WTC11 (cell line): Measurements from ENCODE around the gene CDH18. TPM values are rescaled to one million over a fixed set of nuclear protein-coding genes. Genes with fewer than 3 reads are reported as not detected.

ENCODE experiments used
- ATAC-seq: fragments of 200-7000 bp; cut with Tn5 transposase; 2 replicates; pipeline ENCODE4 v1.10.0; 2021; ENCODE audit warnings: mild to moderate bottlenecking, moderate library complexity
- CTCF ChIA-PET: fragments of 300-600 bp; sonication (Branson Sonifier 250); formaldehyde crosslinking; loops from one replicate; lab custom pipeline; 2021; ENCODE audit warnings: antibody characterized with exemption; lab: Charles Lee
- POLR2A ChIA-PET: fragments of 350-600 bp; sonication (Branson Sonifier 250); formaldehyde crosslinking; loops from one replicate; lab custom pipeline; 2021; ENCODE audit warnings: antibody characterized with exemption; lab: Charles Lee
- DNase-seq: peaks from one replicate; pipeline ENCODE4 v3.0.0; 2021; ENCODE audit warnings: low spot score
- H3K27ac Mint-ChIP-seq: 2 replicates; pipeline ENCODE4 v1.8.0; 2021; ENCODE audit warnings: mixed read lengths
- H3K27me3 Mint-ChIP-seq: 2 replicates; pipeline ENCODE4 v1.8.0; 2021; ENCODE audit warnings: low read depth, mild to moderate bottlenecking, moderate library complexity, mixed read lengths
- H3K36me3 Mint-ChIP-seq: 2 replicates; pipeline ENCODE4 v1.8.0; 2021; ENCODE audit warnings: mixed read lengths
- H3K4me1 Mint-ChIP-seq: 2 replicates; pipeline ENCODE4 v1.8.0; 2022; ENCODE audit warnings: mixed read lengths
- H3K4me3 Mint-ChIP-seq: 2 replicates; pipeline ENCODE4 v1.8.0; 2021; ENCODE audit warnings: mild to moderate bottlenecking, moderate library complexity, mixed read lengths
- H3K9me3 Mint-ChIP-seq: 2 replicates; pipeline ENCODE4 v1.8.0; 2021; ENCODE audit warnings: mixed read lengths
- ATF1 ChIP-seq: sonication (generic); formaldehyde crosslinking; IDR thresholded peaks from 2 replicates; pipeline ENCODE4 v1.8.1; 2023; ENCODE audit warnings: mild to moderate bottlenecking, moderate library complexity, missing genetic modification reagents
- CREB1 ChIP-seq: sonication (generic); formaldehyde crosslinking; IDR thresholded peaks from 2 replicates; pipeline ENCODE4 v1.8.0; 2023; ENCODE audit warnings: mild to moderate bottlenecking, missing genetic modification reagents
- FOXJ3 ChIP-seq: sonication (generic); formaldehyde crosslinking; IDR thresholded peaks from 2 replicates; pipeline ENCODE4 v1.9.0; 2021; ENCODE audit warnings: missing genetic modification reagents, mild to moderate bottlenecking, borderline replicate concordance
- FOXP1 ChIP-seq: sonication (generic); formaldehyde crosslinking; IDR thresholded peaks from 2 replicates; pipeline ENCODE4 v1.8.0; 2022; ENCODE audit warnings: missing genetic modification reagents, mild to moderate bottlenecking, moderate library complexity, borderline replicate concordance
- MYBL2 ChIP-seq: sonication (generic); formaldehyde crosslinking; IDR thresholded peaks from 2 replicates; pipeline ENCODE4 v1.8.1; 2023; ENCODE audit warnings: mild to moderate bottlenecking, moderate library complexity, missing genetic modification reagents
- NFATC4 ChIP-seq: fragments of 250-450 bp; sonication (Bioruptor Pico); IDR thresholded peaks from 2 replicates; pipeline ENCODE4 v1.9.0; 2021; ENCODE audit warnings: mild to moderate bottlenecking
- NFE2L1 ChIP-seq: sonication (generic); formaldehyde crosslinking; IDR thresholded peaks from 2 replicates; pipeline ENCODE4 v1.8.1; 2023; ENCODE audit warnings: missing genetic modification reagents
- TEAD1 ChIP-seq: sonication (generic); formaldehyde crosslinking; IDR thresholded peaks from 2 replicates; pipeline ENCODE4 v1.8.0; 2022; ENCODE audit warnings: mild to moderate bottlenecking, missing genetic modification reagents
- TP53 ChIP-seq: sonication (generic); formaldehyde crosslinking; IDR thresholded peaks from 2 replicates; pipeline ENCODE4 v1.8.1; 2023; ENCODE audit warnings: mild to moderate bottlenecking, missing genetic modification reagents
- ZNF121 ChIP-seq: sonication (generic); formaldehyde crosslinking; IDR thresholded peaks from 2 replicates; pipeline ENCODE4 v1.8.0; 2023; ENCODE audit warnings: missing genetic modification reagents
- ZNF138 ChIP-seq: sonication (generic); formaldehyde crosslinking; conservative IDR thresholded peaks from 2 replicates; pipeline ENCODE4 v1.8.1; 2022; ENCODE audit warnings: mild to moderate bottlenecking, moderate library complexity, missing genetic modification reagents
- total RNA-seq: library from RNA; stranded (reverse); gene quantifications from 3 replicates; pipeline ENCODE4 v1.2.3, GENCODE V29; 2021
- TF ChIP-seq, protein P1 (sequence below): sonication (generic); formaldehyde crosslinking; IDR thresholded peaks from 2 replicates; pipeline ENCODE4 v1.8.1; 2023; ENCODE audit warnings: mild to moderate bottlenecking, missing genetic modification reagents
- TF ChIP-seq, protein P2 (sequence below): sonication (generic); formaldehyde crosslinking; IDR thresholded peaks from 2 replicates; pipeline ENCODE4 v1.8.1; 2023; ENCODE audit warnings: mild to moderate bottlenecking, missing genetic modification reagents, borderline replicate concordance
- TF ChIP-seq, protein P3 (sequence below): sonication (generic); formaldehyde crosslinking; IDR thresholded peaks from 2 replicates; pipeline ENCODE4 v1.8.1; 2023; ENCODE audit warnings: mild to moderate bottlenecking, missing genetic modification reagents, moderate library complexity
- TF ChIP-seq, protein P4 (sequence below): fragments of 250-450 bp; sonication (Bioruptor Pico); IDR thresholded peaks from 2 replicates; pipeline ENCODE4 v1.8.0; 2021; ENCODE audit warnings: mild to moderate bottlenecking
- TF ChIP-seq, protein P5 (sequence below): fragments of 250-450 bp; sonication (Bioruptor Pico); conservative IDR thresholded peaks from 2 replicates; pipeline ENCODE4 v1.9.0; 2021; ENCODE audit warnings: mild to moderate bottlenecking
- TF ChIP-seq, protein P6 (sequence below): fragments of 250-450 bp; sonication (Bioruptor Pico); IDR thresholded peaks from 2 replicates; pipeline ENCODE4 v1.9.0; 2021; ENCODE audit warnings: moderate library complexity, mild to moderate bottlenecking, inconsistent platforms, borderline replicate concordance
- TF ChIP-seq, protein P7 (sequence below): sonication (generic); formaldehyde crosslinking; IDR thresholded peaks from 2 replicates; pipeline ENCODE4 v1.8.1; 2022; ENCODE audit warnings: low read depth, missing genetic modification reagents, borderline replicate concordance
- TF ChIP-seq, protein P8 (sequence below): sonication (generic); formaldehyde crosslinking; IDR thresholded peaks from 2 replicates; pipeline ENCODE4 v1.8.1; 2022; ENCODE audit warnings: low read depth, mild to moderate bottlenecking, moderate library complexity, missing genetic modification reagents, borderline replicate concordance
- TF ChIP-seq, protein P9 (sequence below): sonication (generic); formaldehyde crosslinking; IDR thresholded peaks from 2 replicates; pipeline ENCODE4 v1.8.1; 2022; ENCODE audit warnings: mild to moderate bottlenecking, missing genetic modification reagents, moderate library complexity, borderline replicate concordance

The CDH18 gene
- total RNA-seq, 1 experiment from 2014 or later = 0.24 TPM

DNA sequence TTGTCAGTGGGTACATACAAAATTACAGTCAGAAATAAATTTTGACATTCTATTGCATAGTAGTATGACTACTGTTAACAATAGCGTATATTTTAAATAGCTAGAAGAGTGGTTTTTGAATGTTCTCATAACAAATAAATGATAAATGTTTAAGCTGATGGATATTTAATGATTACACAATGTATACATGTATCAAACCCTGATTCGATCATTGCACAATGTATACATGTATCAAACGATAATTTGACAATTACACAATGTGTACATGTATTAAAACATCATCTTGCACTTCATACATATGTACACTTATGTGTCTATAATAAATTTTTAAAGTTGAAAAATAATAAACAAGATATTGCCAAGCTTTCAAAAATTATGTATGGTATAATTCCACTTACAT is 87.7 kb downstream of the CDH18 start:
- ATAC-seq (no peak), DNase-seq (no peak)
- Mint-ChIP-seq H3K27me3 (no peaks in the 10 kb centered on the region), H3K9me3 (no peaks in the 10 kb centered on the region), H3K4me3 (no peak overlapping the region), H3K27ac (no peak overlapping the region), H3K4me1 (peaks cover 10% of the 10 kb centered on the region), H3K36me3 (no peaks in the 10 kb centered on the region)
- TF ChIP-seq, protein P1, sequence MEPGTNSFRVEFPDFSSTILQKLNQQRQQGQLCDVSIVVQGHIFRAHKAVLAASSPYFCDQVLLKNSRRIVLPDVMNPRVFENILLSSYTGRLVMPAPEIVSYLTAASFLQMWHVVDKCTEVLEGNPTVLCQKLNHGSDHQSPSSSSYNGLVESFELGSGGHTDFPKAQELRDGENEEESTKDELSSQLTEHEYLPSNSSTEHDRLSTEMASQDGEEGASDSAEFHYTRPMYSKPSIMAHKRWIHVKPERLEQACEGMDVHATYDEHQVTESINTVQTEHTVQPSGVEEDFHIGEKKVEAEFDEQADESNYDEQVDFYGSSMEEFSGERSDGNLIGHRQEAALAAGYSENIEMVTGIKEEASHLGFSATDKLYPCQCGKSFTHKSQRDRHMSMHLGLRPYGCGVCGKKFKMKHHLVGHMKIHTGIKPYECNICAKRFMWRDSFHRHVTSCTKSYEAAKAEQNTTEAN (CRISPR knock-in tag) = no peak
- no peak for TF ChIP-seq FOXP1
- TF ChIP-seq, protein P2, sequence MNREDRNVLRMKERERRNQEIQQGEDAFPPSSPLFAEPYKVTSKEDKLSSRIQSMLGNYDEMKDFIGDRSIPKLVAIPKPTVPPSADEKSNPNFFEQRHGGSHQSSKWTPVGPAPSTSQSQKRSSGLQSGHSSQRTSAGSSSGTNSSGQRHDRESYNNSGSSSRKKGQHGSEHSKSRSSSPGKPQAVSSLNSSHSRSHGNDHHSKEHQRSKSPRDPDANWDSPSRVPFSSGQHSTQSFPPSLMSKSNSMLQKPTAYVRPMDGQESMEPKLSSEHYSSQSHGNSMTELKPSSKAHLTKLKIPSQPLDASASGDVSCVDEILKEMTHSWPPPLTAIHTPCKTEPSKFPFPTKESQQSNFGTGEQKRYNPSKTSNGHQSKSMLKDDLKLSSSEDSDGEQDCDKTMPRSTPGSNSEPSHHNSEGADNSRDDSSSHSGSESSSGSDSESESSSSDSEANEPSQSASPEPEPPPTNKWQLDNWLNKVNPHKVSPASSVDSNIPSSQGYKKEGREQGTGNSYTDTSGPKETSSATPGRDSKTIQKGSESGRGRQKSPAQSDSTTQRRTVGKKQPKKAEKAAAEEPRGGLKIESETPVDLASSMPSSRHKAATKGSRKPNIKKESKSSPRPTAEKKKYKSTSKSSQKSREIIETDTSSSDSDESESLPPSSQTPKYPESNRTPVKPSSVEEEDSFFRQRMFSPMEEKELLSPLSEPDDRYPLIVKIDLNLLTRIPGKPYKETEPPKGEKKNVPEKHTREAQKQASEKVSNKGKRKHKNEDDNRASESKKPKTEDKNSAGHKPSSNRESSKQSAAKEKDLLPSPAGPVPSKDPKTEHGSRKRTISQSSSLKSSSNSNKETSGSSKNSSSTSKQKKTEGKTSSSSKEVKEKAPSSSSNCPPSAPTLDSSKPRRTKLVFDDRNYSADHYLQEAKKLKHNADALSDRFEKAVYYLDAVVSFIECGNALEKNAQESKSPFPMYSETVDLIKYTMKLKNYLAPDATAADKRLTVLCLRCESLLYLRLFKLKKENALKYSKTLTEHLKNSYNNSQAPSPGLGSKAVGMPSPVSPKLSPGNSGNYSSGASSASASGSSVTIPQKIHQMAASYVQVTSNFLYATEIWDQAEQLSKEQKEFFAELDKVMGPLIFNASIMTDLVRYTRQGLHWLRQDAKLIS (CRISPR knock-in tag) = no peak
- TF ChIP-seq MYBL2 (CRISPR knock-in tag) = no peak
- ChIA-PET POLR2A (no interaction called here), CTCF (no interaction called here)

DNA sequence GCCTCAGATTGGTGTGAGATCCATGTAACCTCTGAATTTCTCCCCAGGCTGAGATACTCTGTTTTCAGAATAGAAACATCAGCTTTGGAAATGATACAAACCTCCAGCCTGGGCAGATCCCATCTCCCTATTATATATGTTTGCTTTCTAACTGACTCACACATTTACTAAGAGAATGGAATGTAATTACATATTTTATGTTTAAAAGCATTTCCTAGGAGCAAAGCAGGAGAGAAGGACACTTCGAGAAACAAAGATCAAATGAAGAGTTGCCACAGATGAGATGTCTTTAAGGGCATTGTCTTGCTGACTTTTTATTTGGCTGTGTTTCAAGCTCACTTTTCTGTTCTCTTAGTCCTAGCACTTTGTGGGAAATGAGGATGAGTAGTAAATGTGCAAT is 96.3 kb downstream of the CDH18 start:
- no peak for ATAC-seq
- H3K36me3 Mint-ChIP-seq = no peaks in the 10 kb centered on the region
- POLR2A ChIA-PET = no interaction called here

More for the DNA sequence above, 96.3 kb downstream of the CDH18 start:
- DNase-seq = no peak
- CTCF ChIA-PET = no interaction called here
- peaks cover 12% of the 10 kb centered on the region for H3K4me1 Mint-ChIP-seq
- H3K27ac Mint-ChIP-seq = no peak overlapping the region
- no peak overlapping the region for H3K4me3 Mint-ChIP-seq
- TF ChIP-seq, protein P3, sequence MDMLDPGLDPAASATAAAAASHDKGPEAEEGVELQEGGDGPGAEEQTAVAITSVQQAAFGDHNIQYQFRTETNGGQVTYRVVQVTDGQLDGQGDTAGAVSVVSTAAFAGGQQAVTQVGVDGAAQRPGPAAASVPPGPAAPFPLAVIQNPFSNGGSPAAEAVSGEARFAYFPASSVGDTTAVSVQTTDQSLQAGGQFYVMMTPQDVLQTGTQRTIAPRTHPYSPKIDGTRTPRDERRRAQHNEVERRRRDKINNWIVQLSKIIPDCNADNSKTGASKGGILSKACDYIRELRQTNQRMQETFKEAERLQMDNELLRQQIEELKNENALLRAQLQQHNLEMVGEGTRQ (CRISPR knock-in tag) = no peak
- TF ChIP-seq TP53 (CRISPR knock-in tag) (no peak), ATF1 (no peak), NFATC4 (CRISPR knock-in tag) (no peak), FOXJ3 (CRISPR knock-in tag) (no peak), ZNF121 (CRISPR knock-in tag) (no peak), CREB1 (CRISPR knock-in tag) (no peak), NFE2L1 (CRISPR knock-in tag) (no peak), TEAD1 (CRISPR knock-in tag) (no peak), ZNF138 (CRISPR knock-in tag) (no peak)
- TF ChIP-seq, protein P4, sequence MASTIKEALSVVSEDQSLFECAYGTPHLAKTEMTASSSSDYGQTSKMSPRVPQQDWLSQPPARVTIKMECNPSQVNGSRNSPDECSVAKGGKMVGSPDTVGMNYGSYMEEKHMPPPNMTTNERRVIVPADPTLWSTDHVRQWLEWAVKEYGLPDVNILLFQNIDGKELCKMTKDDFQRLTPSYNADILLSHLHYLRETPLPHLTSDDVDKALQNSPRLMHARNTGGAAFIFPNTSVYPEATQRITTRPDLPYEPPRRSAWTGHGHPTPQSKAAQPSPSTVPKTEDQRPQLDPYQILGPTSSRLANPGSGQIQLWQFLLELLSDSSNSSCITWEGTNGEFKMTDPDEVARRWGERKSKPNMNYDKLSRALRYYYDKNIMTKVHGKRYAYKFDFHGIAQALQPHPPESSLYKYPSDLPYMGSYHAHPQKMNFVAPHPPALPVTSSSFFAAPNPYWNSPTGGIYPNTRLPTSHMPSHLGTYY (CRISPR knock-in tag) = no peak
- TF ChIP-seq, protein P5, sequence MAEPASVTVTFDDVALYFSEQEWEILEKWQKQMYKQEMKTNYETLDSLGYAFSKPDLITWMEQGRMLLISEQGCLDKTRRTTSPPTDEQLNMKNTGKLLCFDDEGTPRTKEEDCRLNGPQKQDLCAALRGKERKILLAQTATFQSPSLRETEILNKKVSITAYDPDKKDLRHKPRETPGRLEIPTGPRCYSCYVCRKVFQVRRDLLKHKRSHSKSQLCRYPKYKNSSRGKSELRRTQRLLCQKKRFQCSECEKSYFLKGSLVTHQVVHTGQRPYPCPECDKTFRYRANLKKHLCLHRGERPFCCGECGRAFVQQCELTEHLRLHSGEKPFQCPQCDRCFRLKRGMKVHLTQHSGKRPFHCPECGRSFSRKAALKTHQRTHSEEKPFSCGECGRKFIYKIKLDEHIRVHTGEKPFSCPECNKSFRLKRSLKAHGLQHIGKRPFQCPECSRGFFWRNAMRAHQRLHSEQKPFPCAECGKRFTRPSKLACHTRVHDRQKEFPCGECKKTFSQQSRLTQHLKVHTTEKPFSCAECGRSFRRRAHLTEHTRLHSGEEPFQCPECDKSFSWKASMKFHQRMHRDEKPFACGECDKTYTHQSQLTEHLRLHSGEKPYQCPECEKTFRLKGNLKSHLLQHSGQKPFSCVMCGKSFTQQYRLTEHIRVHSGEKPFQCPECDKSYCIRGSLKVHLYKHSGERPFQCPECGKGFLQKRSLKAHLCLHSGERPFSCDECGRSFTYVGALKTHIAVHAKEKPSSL = no peak
- TF ChIP-seq, protein P6, sequence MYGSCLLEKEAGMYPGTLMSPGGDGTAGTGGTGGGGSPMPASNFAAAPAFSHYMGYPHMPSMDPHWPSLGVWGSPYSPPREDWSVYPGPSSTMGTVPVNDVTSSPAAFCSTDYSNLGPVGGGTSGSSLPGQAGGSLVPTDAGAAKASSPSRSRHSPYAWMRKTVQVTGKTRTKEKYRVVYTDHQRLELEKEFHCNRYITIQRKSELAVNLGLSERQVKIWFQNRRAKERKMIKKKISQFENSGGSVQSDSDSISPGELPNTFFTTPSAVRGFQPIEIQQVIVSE = no peak
- TF ChIP-seq, protein P7, sequence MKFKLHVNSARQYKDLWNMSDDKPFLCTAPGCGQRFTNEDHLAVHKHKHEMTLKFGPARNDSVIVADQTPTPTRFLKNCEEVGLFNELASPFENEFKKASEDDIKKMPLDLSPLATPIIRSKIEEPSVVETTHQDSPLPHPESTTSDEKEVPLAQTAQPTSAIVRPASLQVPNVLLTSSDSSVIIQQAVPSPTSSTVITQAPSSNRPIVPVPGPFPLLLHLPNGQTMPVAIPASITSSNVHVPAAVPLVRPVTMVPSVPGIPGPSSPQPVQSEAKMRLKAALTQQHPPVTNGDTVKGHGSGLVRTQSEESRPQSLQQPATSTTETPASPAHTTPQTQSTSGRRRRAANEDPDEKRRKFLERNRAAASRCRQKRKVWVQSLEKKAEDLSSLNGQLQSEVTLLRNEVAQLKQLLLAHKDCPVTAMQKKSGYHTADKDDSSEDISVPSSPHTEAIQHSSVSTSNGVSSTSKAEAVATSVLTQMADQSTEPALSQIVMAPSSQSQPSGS = no peak
- TF ChIP-seq, protein P8, sequence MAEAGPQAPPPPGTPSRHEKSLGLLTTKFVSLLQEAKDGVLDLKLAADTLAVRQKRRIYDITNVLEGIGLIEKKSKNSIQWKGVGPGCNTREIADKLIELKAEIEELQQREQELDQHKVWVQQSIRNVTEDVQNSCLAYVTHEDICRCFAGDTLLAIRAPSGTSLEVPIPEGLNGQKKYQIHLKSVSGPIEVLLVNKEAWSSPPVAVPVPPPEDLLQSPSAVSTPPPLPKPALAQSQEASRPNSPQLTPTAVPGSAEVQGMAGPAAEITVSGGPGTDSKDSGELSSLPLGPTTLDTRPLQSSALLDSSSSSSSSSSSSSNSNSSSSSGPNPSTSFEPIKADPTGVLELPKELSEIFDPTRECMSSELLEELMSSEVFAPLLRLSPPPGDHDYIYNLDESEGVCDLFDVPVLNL (CRISPR knock-in tag) = no peak
- TF ChIP-seq, protein P9, sequence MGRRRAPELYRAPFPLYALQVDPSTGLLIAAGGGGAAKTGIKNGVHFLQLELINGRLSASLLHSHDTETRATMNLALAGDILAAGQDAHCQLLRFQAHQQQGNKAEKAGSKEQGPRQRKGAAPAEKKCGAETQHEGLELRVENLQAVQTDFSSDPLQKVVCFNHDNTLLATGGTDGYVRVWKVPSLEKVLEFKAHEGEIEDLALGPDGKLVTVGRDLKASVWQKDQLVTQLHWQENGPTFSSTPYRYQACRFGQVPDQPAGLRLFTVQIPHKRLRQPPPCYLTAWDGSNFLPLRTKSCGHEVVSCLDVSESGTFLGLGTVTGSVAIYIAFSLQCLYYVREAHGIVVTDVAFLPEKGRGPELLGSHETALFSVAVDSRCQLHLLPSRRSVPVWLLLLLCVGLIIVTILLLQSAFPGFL (CRISPR knock-in tag) = no peak
- no peaks in the 10 kb centered on the region for H3K9me3 Mint-ChIP-seq
- H3K27me3 Mint-ChIP-seq = no peaks in the 10 kb centered on the region
